Lower leg skin (tissue), 4 donors: ENCODE results near the gene SH3BP1. TPM values are rescaled to one million over a fixed set of nuclear protein-coding genes. Genes with fewer than 3 reads are reported as not detected.
A peak's percentile ranks its signal among the peaks of the same experiment; 100 is the strongest.

ENCODE experiments used
- DNase-seq, 2 donors: peaks; one replicate each; pipeline ENCODE4 v3.0.0-alpha.2; 2019; ENCODE audit warnings: low spot score in 2 of 2
- H3K4me3 ChIP-seq: fragments of 200-600 bp; sonication (generic); 2 replicates; pipeline ENCODE4 v1.5.1; 2017; ENCODE audit warnings: mild to moderate bottlenecking, low read depth; ENCODE audit not compliant: poor library complexity, severe bottlenecking
- CTCF ChIP-seq, 3 donors: fragments of 450-650 bp; IDR thresholded peaks; one replicate each; pipeline ENCODE4 v1.5.1; 2016; ENCODE audit warnings: antibody characterized with exemption in 3 of 3, mild to moderate bottlenecking in 3 of 3, moderate library complexity in 2 of 3
- POLR2A ChIP-seq, 2 donors: fragments of 450-650 bp; IDR thresholded peaks; one replicate each; pipeline ENCODE4 v1.6.1; 2016 to 2017; ENCODE audit warnings: antibody characterized with exemption in 2 of 2, mild to moderate bottlenecking in 1 of 2, moderate library complexity in 1 of 2
- WGBS, 2 donors: methylation state at CpG; one replicate each; pipeline ENCODE4 v1.1.5; 2018; 5-methylcytosine and 5-hydroxymethylcytosine counted together
- intact Hi-C: fragments of 100-400 bp; cut with DNase I; formaldehyde crosslinking; loops from one replicate; pipeline ENCODE4 v1.15.0; 2023; ENCODE audit warnings: low total_unique reads
- total RNA-seq, 4 donors: library from RNA; depleted of rRNA; stranded (reverse); fragments of >200 nt; gene quantifications; one replicate each; pipeline ENCODE4 v1.1.0, GENCODE V29; 2016

SH3BP1 gene
- total RNA-seq, 4 donors from 2014 or later, result 29.1 to 83.3 (median 60.3) TPM

DNA sequence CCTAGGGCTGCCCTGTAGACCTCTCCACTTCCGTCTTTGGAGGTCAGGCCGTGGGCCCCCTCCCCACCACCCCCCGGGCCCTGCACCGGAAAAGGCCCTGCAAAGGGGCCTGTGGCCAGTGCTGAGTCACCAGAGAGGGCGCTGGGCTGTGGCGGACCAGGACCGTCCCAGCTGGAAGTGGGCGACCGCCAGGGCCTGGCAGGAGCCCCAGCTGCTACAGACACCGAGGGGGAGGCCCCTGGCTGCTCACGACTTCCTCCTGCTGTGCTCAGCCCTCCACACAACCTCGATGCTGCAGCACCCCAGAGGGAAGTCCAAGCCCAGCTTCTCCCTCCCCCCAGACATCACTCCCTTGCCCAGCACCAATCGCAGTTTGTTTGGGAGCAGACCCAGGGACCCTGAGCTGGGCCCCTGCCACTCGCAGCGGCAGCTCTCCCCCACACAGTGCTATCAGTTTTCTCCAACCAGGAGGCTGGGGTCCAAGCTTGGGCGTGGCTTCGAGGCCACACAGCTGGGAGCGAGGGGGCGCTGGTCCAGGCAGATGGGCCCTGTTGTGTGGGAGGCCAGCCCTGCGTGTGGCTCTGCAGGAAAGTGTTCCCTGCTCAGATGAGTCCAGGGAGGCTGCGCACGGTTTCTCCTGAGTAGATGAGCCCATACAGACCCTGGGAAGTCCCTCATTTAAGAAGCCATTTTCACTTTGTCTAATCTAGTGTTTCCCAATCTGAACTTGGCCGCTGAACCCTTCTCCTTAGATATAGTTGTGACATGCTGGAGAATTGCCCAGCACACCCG is 5.6 kb upstream of the SH3BP1 start:
- no peak overlapping the region for H3K4me3 ChIP-seq
- TF ChIP-seq CTCF (IDR thresholded peaks at IDR 0.05), result no peak
- TF ChIP-seq POLR2A (IDR thresholded peaks at IDR 0.05), result no peak
- DNase-seq, result peak; percentile 69 to 96
- WGBS, 2 donors, result 23 to 29% methylated on average over 15 to 24 of the region's 24 CpGs
- intact Hi-C loops, result no loop called here

DNA sequence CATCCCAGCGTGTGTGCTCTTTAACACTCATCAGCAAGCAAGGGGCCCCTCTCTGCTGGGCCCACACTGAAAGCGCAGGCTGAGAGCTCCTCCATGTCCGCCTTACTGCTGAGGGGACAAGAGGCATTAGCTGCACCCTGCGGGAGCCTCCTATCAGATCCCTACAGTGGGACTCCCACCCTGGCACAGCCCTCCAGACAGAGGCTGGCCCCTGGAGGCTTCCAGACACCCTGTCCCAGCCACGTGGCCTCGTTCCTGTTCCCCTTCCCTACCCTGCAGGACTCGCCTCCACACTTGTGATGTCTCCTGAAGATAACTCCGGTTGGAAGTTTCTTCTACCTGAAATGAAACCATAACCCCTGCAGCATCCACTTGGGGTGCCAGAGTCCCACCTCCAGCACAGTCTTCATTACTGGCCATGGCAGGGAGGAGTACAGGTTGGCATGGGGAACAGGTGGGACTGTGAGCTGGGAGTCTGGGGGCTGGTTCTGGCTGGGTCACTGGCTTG is 5.0 kb upstream of the SH3BP1 start:
- no peak for TF ChIP-seq POLR2A (IDR thresholded peaks at IDR 0.05)
- no peak for TF ChIP-seq CTCF (IDR thresholded peaks at IDR 0.05)
- intact Hi-C loops, result no loop called here
- 32 to 37% methylated on average over 8 of the region's 8 CpGs for WGBS, 2 donors
- DNase-seq, result no peak
- no peak overlapping the region for H3K4me3 ChIP-seq

DNA sequence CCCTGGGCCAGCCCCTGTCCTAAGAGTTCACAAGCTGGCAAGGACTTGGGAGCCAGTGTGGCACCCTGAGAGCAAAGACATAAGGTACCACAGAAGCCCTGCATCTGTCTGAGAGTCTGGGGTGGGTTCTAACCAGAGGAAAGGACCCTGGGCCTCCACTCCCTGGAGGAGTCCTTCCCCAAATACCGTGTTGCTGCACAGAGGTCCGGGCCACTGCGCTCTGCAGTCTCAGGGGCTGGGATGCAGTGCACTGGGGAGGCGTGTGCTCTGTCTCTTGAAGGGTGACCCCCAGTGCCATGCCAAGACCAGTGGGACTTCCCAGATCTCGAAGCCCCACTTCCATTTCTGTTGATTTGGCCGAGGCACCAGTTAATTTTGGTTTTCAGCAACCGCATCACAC is 4.3 kb upstream of the SH3BP1 start:
- no peak overlapping the region for H3K4me3 ChIP-seq
- TF ChIP-seq CTCF (IDR thresholded peaks at IDR 0.05) (no peak), POLR2A (IDR thresholded peaks at IDR 0.05) (no peak)
- intact Hi-C loops, result no loop called here
- no peak for DNase-seq
- 91 to 97% methylated on average over 7 of the region's 7 CpGs for WGBS, 2 donors

DNA sequence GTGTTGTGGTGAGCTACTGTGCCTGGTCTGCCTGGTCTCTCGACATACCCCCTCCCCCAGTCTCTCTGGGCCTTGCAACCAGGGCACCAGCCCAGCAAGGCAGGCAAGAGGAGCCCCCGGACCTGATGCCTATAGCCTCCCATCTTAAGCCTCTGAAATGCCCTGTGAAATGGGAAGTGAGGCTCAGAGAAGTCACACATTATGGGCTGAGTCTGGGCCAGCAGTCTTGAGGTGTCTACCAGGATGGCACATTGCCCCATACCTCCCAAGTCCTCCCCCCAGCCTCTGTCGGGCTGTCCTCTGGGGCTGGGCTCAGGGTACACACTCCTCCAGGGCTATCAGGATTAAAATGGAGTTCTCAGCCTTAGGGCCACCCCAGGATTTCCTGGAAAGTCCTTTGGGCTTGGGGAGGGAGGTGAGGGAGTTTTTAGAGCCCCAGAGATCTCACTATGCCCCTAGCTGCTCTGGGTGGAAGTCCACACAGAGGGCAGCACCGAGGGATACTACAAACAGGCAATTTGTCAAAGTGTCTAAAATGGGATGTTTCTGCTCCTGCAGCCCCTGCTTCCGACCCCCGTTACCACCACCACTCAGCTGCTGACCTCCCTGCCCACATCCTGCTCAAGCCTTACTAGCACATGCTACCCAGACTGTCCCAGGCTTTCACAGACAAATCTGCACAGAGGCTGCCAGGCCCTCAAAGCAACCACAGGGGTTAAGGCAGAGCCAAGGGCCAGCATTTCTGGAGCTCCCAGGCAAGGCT is 3.1 kb upstream of the SH3BP1 start:
- no peak for TF ChIP-seq POLR2A (IDR thresholded peaks at IDR 0.05)
- TF ChIP-seq CTCF (IDR thresholded peaks at IDR 0.05), result no peak
- 54 to 55% methylated on average over 6 of the region's 6 CpGs for WGBS, 2 donors
- no peak for DNase-seq
- intact Hi-C loops, result no loop called here
- no peak overlapping the region for H3K4me3 ChIP-seq

DNA sequence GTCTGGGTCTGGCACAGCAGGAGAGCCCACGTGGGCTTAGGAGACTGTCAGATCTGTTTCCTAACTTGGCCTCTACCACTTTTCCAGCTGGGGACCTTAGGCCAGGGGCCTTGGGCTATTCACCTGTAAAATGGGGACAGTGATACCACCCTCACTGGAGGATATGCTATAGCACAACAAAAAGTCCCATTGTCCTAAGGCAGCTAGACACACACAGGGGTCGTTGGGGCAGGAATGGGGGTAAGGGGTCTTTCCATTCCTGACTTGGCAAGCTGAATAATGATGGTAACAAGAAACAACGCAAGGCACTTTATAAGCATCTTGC is 2.6 kb upstream of the SH3BP1 start:
- WGBS, 2 donors, result 73 to 86% methylated on average over 2 to 3 of the region's 3 CpGs
- H3K4me3 ChIP-seq, result no peak overlapping the region
- intact Hi-C loops, result no loop called here
- no peak for DNase-seq
- TF ChIP-seq CTCF (IDR thresholded peaks at IDR 0.05) (no peak), POLR2A (IDR thresholded peaks at IDR 0.05) (no peak)
